Mesodermal cell (in vitro differentiated cells): ENCODE results near the gene TEDC1.
A peak's percentile ranks its signal among the peaks of the same experiment; 100 is the strongest.

Source experiments
- H3K27ac ChIP-seq: 2 replicates; pipeline ENCODE4 v1.7.0; 2013; ENCODE audit warnings: mild to moderate bottlenecking, low read depth, low read length, moderate library complexity; ENCODE audit not compliant: severe bottlenecking
- H3K36me3 ChIP-seq: 2 replicates; pipeline ENCODE4 v1.7.1; 2013; ENCODE audit warnings: mild to moderate bottlenecking, low read length, moderate library complexity; ENCODE audit not compliant: control insufficient read depth, insufficient read depth
- H3K4me1 ChIP-seq: one replicate; pipeline ENCODE4 v1.7.1; 2013; ENCODE audit warnings: mild to moderate bottlenecking, low read length; ENCODE audit not compliant: insufficient read depth, control insufficient read depth, poor library complexity, severe bottlenecking
- H3K4me3 ChIP-seq: 2 replicates; pipeline ENCODE4 v1.7.0; 2013; ENCODE audit warnings: low read length, control low read depth, mild to moderate bottlenecking; ENCODE audit not compliant: insufficient read depth, poor library complexity, severe bottlenecking; ENCODE audit errors: extremely low read depth
- H3K9me3 ChIP-seq: 2 replicates; pipeline ENCODE4 v1.7.1; 2013; ENCODE audit warnings: mild to moderate bottlenecking, low read length, moderate library complexity; ENCODE audit not compliant: control insufficient read depth
- WGBS, 2 experiments: methylation state at CpG; one replicate each; pipeline ENCODE4 v1.1.5; 2013; ENCODE audit warnings: missing lambda C conversion rate in 2 of 2; ENCODE audit not compliant: insufficient coverage in 2 of 2; 5-methylcytosine and 5-hydroxymethylcytosine counted together

The TEDC1 gene

GRCh38 chr14:105481886-105482457 lies 9.1 kb upstream of the TEDC1 start:
- Histone ChIP-seq H3K9me3 (no peaks in the 10 kb centered on the region), H3K4me1 (peaks cover 52% of the 10 kb centered on the region), H3K4me3 (no peak overlapping the region), H3K27ac (peak overlapping the region; percentile 97), H3K36me3 (peaks cover 8% of the 10 kb centered on the region)
- 10 to 11% methylated on average over 17 of the region's 18 CpGs for WGBS, 2 experiments

- Histone ChIP-seq H3K4me3 (no peak overlapping the region), H3K4me1 (peaks cover 53% of the 10 kb centered on the region), H3K36me3 (peaks cover 8% of the 10 kb centered on the region), H3K9me3 (no peaks in the 10 kb centered on the region), H3K27ac (peak overlapping the region; percentile 97)
- 90 to 95% methylated on average over 15 to 18 of the region's 18 CpGs for WGBS, 2 experiments
Observed at GRCh38 chr14:105482486-105483110, 8.4 kb upstream of the TEDC1 start.

GRCh38 chr14:105483300-105484068 lies 7.6 kb upstream of the TEDC1 start:
- Histone ChIP-seq H3K36me3 (peaks cover 8% of the 10 kb centered on the region), H3K4me1 (peaks cover 55% of the 10 kb centered on the region), H3K9me3 (no peaks in the 10 kb centered on the region), H3K4me3 (no peak overlapping the region), H3K27ac (no peak overlapping the region)
- WGBS, 2 experiments = 84 to 88% methylated on average over 10 to 15 of the region's 18 CpGs

- Histone ChIP-seq H3K4me3 (no peak overlapping the region), H3K27ac (no peak overlapping the region), H3K36me3 (peaks cover 4% of the 10 kb centered on the region), H3K4me1 (peaks cover 63% of the 10 kb centered on the region), H3K9me3 (no peaks in the 10 kb centered on the region)
- 84 to 88% methylated on average over 16 to 19 of the region's 20 CpGs for WGBS, 2 experiments
Observed at GRCh38 chr14:105484069-105484996, 6.7 kb upstream of the TEDC1 start.

- H3K9me3 ChIP-seq = no peaks in the 10 kb centered on the region
- H3K4me1 ChIP-seq = peaks cover 66% of the 10 kb centered on the region
- H3K27ac ChIP-seq = no peak overlapping the region
- WGBS, 2 experiments = 91 to 92% methylated on average over 9 to 16 of the region's 16 CpGs
- H3K36me3 ChIP-seq = no peaks in the 10 kb centered on the region
- no peak overlapping the region for H3K4me3 ChIP-seq
Observed at GRCh38 chr14:105484997-105485393, 6.1 kb upstream of the TEDC1 start.

GRCh38 chr14:105485739-105486162 lies 5.3 kb upstream of the TEDC1 start:
- 4 to 19% methylated on average over 7 to 9 of the region's 12 CpGs for WGBS, 2 experiments
- no peak overlapping the region for H3K27ac ChIP-seq

DNA sequence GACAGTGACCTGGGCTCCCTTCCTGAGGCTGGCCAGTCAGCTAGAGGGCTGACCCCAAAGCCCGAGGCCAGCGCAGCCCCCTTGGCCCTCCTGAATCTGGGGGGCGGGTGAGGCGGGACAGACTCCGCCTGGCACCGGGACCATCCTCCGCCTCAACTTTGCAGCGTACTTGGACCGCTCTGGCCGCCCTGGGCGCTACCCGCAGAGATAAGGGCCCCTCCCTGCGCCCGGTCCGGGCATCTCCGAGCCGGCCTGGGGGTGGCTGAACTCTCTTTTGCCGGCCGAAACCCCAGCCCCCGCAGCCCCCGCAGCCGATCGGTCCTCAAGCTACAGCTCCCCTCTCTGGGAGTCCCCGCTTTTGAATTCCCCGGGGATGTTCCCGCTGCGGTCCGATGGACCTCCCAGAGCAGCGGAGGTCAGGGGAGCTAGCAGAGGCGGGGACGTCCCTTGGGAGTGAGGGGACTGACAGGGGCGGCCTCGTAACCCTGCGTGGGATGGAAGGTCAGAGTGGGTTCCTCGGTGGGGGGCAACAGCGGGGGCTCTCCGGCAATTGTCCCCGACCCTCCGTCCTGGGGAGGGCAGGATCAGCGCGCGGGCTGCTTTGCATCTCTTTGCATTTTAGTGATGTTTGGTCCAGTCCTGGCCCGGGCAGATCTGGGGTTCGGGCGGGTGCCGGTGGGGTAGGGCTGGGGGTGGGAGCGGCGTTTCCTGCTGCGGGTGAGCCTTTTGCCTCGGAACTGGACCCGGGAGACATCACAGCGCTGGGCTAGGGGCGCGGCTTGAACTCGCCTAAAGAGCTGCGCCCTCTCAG lies 4.7 kb upstream of the TEDC1 start, which contains the start of gene CRIP1:
TSS of gene CRIP1 (plus strand) at position 724 of the 811 bp plus-strand sequence. CDS start 374 bp downstream, outside the sequence.
- H3K27ac ChIP-seq = no peak within 1 kb of the TSS
- H3K36me3 ChIP-seq = no peaks in the 10 kb centered on the region
- peaks cover 61% of the 10 kb centered on the region for H3K4me1 ChIP-seq
- peak within 1 kb of the TSS; percentile 36 for H3K4me3 ChIP-seq
- WGBS, 2 experiments = 8 to 13% methylated on average over 45 to 46 of the region's 56 CpGs
- no peaks in the 10 kb centered on the region for H3K9me3 ChIP-seq

More at GRCh38 chr14:105485739-105486162, 5.3 kb upstream of the TEDC1 start:
- Histone ChIP-seq H3K36me3 (no peaks in the 10 kb centered on the region), H3K4me1 (peaks cover 66% of the 10 kb centered on the region), H3K4me3 (peak overlapping the region; percentile 36), H3K9me3 (no peaks in the 10 kb centered on the region)

GRCh38 chr14:105486974-105487448 lies 4.0 kb upstream of the TEDC1 start:
- H3K4me1 ChIP-seq = peaks cover 57% of the 10 kb centered on the region
- 5 to 7% methylated on average over 43 to 45 of the region's 45 CpGs for WGBS, 2 experiments
- H3K4me3 ChIP-seq = peak overlapping the region; percentile 36
- H3K27ac ChIP-seq = no peak overlapping the region
- no peaks in the 10 kb centered on the region for H3K9me3 ChIP-seq
- no peaks in the 10 kb centered on the region for H3K36me3 ChIP-seq

GRCh38 chr14:105487449-105487985 lies 3.5 kb upstream of the TEDC1 start:
- Histone ChIP-seq H3K4me1 (peaks cover 54% of the 10 kb centered on the region), H3K36me3 (peaks cover under 1% of the 10 kb centered on the region), H3K9me3 (no peaks in the 10 kb centered on the region), H3K27ac (no peak overlapping the region), H3K4me3 (peak overlapping the region; percentile 36)
- WGBS, 2 experiments = 14 to 18% methylated on average over 38 to 40 of the region's 48 CpGs
